ENCODE data around the gene PRR5.

PRR5 gene

GRCh38 chr22:44722611-44723010 is 20.6 kb downstream of the PRR5 start:
- H3K4me3 ChIP-seq (replicated peaks; ENCODE audit: low read depth, low read length) = no peak overlapping the region
- no peak for DNase-seq (ENCODE audit: extremely low read depth, low read depth)
- no peak for TF ChIP-seq CTCF (IDR thresholded peaks at IDR 0.05; ENCODE audit: low read depth, low read length, missing control alignments)

DNA sequence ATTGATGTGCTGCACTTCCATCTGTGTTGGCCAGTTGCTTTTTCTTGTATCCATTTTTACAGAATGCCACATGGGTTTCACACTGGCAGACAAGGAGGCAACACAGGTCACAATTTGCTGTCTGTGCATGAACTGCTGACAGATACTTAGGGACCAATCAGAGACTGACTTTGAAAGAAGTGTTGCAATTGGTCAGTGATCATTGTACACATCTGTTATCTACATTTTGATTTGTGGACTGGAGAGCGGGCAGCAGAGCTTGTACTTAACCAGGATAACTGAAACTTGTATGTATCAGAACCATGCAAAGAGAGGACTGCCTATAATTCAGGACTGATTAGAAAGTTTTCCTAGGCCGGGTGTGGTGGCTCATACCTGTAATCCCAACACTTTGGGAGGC is 21.8 kb downstream of the PRR5 start:
- H3K4me3 ChIP-seq (replicated peaks; ENCODE audit: low read depth, low read length) = no peak overlapping the region
- no peak for TF ChIP-seq CTCF (IDR thresholded peaks at IDR 0.05; ENCODE audit: low read depth, low read length, missing control alignments)
- peak; percentile 32 for DNase-seq (ENCODE audit: extremely low read depth, low read depth)

DNA sequence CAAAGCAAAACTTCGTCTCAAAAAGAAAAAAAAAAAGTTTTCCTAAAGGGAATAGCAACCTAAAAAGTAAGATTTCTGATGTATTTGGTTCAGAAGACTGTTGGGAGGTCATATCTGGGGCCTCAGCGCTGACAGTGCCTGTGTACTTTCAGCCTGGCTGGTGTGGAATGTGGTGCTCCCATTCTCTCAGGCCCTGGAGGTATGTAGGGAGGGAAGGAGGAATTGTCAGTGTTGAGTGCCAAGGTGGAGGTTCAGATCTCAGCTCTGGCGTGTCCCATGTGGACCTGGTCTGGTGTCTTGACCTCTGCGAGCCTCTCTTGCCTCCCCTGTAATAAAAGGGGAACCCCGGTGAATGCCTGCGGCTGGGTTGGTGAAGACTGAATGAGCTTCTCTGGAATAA is 22.4 kb downstream of the PRR5 start:
- no peak overlapping the region for H3K4me3 ChIP-seq (replicated peaks; ENCODE audit: low read depth, low read length)
- no peak for TF ChIP-seq CTCF (IDR thresholded peaks at IDR 0.05; ENCODE audit: low read depth, low read length, missing control alignments)
- DNase-seq (ENCODE audit: extremely low read depth, low read depth) = no peak

- no peak for DNase-seq (ENCODE audit: extremely low read depth, low read depth)
- no peak overlapping the region for H3K4me3 ChIP-seq (replicated peaks; ENCODE audit: low read depth, low read length)
- TF ChIP-seq CTCF (IDR thresholded peaks at IDR 0.05; ENCODE audit: low read depth, low read length, missing control alignments) = no peak
Observed at GRCh38 chr22:44724859-44725258, 22.9 kb downstream of the PRR5 start.

DNA sequence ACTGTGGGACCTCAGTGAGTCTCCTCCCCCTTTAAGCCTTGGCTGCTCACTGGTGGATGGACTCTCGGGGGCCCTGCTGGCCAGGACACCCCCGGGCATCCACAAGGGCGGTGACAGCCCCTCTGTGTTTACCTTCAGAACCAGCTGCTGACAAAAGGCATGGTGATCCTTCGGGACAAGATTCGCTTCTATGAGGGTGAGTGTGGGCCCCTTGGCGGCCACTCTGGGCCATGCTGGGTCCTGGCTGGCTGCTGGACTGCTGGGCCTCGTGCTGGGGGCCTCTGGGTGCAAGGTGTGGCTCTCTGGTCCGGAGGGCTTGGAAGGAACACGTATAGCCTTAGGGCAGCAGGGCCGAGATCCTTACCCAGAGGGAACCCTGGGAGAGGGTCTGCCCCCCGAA is 24.4 kb downstream of the PRR5 start:
- no peak for TF ChIP-seq CTCF (IDR thresholded peaks at IDR 0.05; ENCODE audit: low read depth, low read length, missing control alignments)
- no peak overlapping the region for H3K4me3 ChIP-seq (replicated peaks; ENCODE audit: low read depth, low read length)
- DNase-seq (ENCODE audit: extremely low read depth, low read depth) = no peak

- no peak for DNase-seq (ENCODE audit: extremely low read depth, low read depth)
- no peak overlapping the region for H3K4me3 ChIP-seq (replicated peaks; ENCODE audit: low read depth, low read length)
Observed at GRCh38 chr22:44727148-44727547, 25.1 kb downstream of the PRR5 start.

More at GRCh38 chr22:44727148-44727547, 25.1 kb downstream of the PRR5 start:
- no peak for TF ChIP-seq CTCF (IDR thresholded peaks at IDR 0.05; ENCODE audit: low read depth, low read length, missing control alignments)
